Spleen (tissue), 11 donors: ENCODE results near the gene PAPOLB. TPM values are rescaled to one million over a fixed set of nuclear protein-coding genes. Genes with fewer than 3 reads are reported as not detected.

Source experiments
- DNase-seq: peaks from one replicate; pipeline ENCODE4 v3.0.0-alpha.2; 2020
- H3K27ac ChIP-seq, 8 donors: fragments of 200-600 bp; sonication (generic) in 7 of 8; 1 replicate in 4 of 8; 2 replicates in 4 of 8; pipeline versions ENCODE4 v1.5.0 to v1.8.0; 2016 to 2021; ENCODE audit warnings: inconsistent platforms in 4 of 8, mild to moderate bottlenecking in 4 of 8, moderate library complexity in 1 of 8
- H3K27me3 ChIP-seq, 7 donors: fragments of 200-600 bp; sonication (generic) in 6 of 7; replicated peaks in 1 of 7; 1 replicate in 4 of 7; 2 replicates in 3 of 7; pipeline versions ENCODE4 v1.5.0 to v1.8.0; 2016 to 2021; ENCODE audit warnings: inconsistent platforms in 3 of 7, mild to moderate bottlenecking in 1 of 7
- H3K36me3 ChIP-seq, 6 donors: fragments of 200-600 bp; sonication (generic) in 5 of 6; 1 replicate in 4 of 6; 2 replicates in 2 of 6; pipeline versions ENCODE4 v1.5.0 to v1.8.0; 2016 to 2021; ENCODE audit warnings: inconsistent platforms in 2 of 6
- H3K4me1 ChIP-seq, 6 donors: fragments of 200-600 bp; sonication (generic) in 5 of 6; 1 replicate in 3 of 6; 2 replicates in 3 of 6; pipeline versions ENCODE4 v1.5.0 to v1.8.0; 2016 to 2021; ENCODE audit warnings: inconsistent platforms in 3 of 6
- H3K4me3 ChIP-seq, 8 donors: fragments of 200-600 bp; sonication (generic) in 7 of 8; 1 replicate in 4 of 8; 2 replicates in 4 of 8; pipeline versions ENCODE4 v1.5.0 to v1.8.0; 2016 to 2021; ENCODE audit warnings: inconsistent platforms in 4 of 8, mild to moderate bottlenecking in 4 of 8, moderate library complexity in 2 of 8
- H3K9me3 ChIP-seq, 8 donors: fragments of 200-600 bp; sonication (generic) in 7 of 8; 1 replicate in 4 of 8; 2 replicates in 4 of 8; pipeline versions ENCODE4 v1.5.0 to v1.8.0; 2016 to 2021; ENCODE audit warnings: inconsistent platforms in 4 of 8
- CTCF ChIP-seq, 11 experiments: fragments of 200-600 bp in 7 of 11; fragments of 450-650 bp in 4 of 11; sonication (generic) in 4 of 11; IDR thresholded peaks in 8 of 11; conservative IDR thresholded peaks in 3 of 11; 1 replicate in 7 of 11; 2 replicates in 4 of 11; pipeline versions ENCODE4 v1.4.0 to v1.8.0; 2016 to 2021; ENCODE audit warnings: antibody characterized with exemption in 11 of 11, inconsistent platforms in 4 of 11, mild to moderate bottlenecking in 1 of 11
- POLR2A ChIP-seq, 3 donors: fragments of 450-650 bp; IDR thresholded peaks; one replicate each; pipeline ENCODE4 v1.5.1; 2017; ENCODE audit warnings: antibody characterized with exemption in 3 of 3, mild to moderate bottlenecking in 1 of 3
- POLR2AphosphoS5 ChIP-seq, 3 donors: sonication (generic); formaldehyde crosslinking; IDR thresholded peaks; one replicate each; pipeline ENCODE4 v1.5.1; 2017; ENCODE audit warnings: antibody characterized with exemption in 3 of 3
- WGBS, 5 donors: extraction: QIAGEN DNeasy Blood & Tissue Kit in 3 of 5; methylation state at CpG; one replicate each; pipeline versions ENCODE4 v1.1.5 to v1.1.7; 2013 to 2018; 5-methylcytosine and 5-hydroxymethylcytosine counted together
- intact Hi-C: fragments of 100-400 bp; cut with DNase I; formaldehyde crosslinking; loops from one replicate; pipeline ENCODE4 v1.15.0; 2023; ENCODE audit warnings: low total_unique reads
- polyA plus RNA-seq, 3 donors: library from polyadenylated mRNA; stranded (reverse); fragments of 200-250 nt; gene quantifications; one replicate each; pipeline ENCODE4 v1.2.1, GENCODE V29; 2013
- total RNA-seq, 7 donors: library from RNA; depleted of rRNA in 3 of 7; stranded (reverse); fragments of >200 nt in 3 of 7; fragmentation: NEBNext Ultra II Directional in 4 of 7; extraction: Animal tissue kit (Norgen Biotek cat#: 25700) in 4 of 7; gene quantifications; one replicate each; pipeline versions ENCODE4 v1.1.0 to v1.2.1, GENCODE V29; 2016 to 2021
- donor health status: healthy with polysubstance abuse.
- donor health status: DM: no; HTN: no; CAD: no; lungs with moderate emphysema.
- donor health status: DM: no; HTN: no; CAD: no.
- donor health status: Bipolar disorder and iron deficiency.
- donor health status: healthy.
- donor health status: DM: no; HTN: no; CAD: no.
- donor health status: DM: yes; HTN: yes; CAD: no.

Gene PAPOLB
- total and polyA plus RNA-seq, 10 donors, result 0.15 to 0.34 (median 0.26) TPM; not detected in 7

- no peak for TF ChIP-seq POLR2AphosphoS5 (IDR thresholded peaks at IDR 0.05)
- no peak for TF ChIP-seq CTCF (IDR thresholded peaks at IDR 0.05 in 8 of 11, conservative IDR thresholded peaks at IDR 0.05 in 3 of 11)
- no peak for TF ChIP-seq POLR2A (IDR thresholded peaks at IDR 0.05)
- H3K27me3 ChIP-seq, result peaks cover 0 to 85% (median 22%) of the 10 kb centered on the region in 7 donors
- intact Hi-C loops, result no loop called here
- H3K4me3 ChIP-seq, result no peak overlapping the region
- H3K4me1 ChIP-seq, result peaks cover 0 to 26% (median 16%) of the 10 kb centered on the region in 6 donors
- WGBS, 5 donors, result 73 to 83% (median 80%) methylated on average over 9 to 10 of the region's 10 CpGs
- H3K36me3 ChIP-seq, result no peaks in the 10 kb centered on the region
- H3K27ac ChIP-seq, result no peak overlapping the region
- peaks cover 0 to 4% (median 0%) of the 10 kb centered on the region in 8 donors for H3K9me3 ChIP-seq
- no peak for DNase-seq
Measured at GRCh38 chr7:4880218-4880617, 18.4 kb upstream of the PAPOLB start.

GRCh38 chr7:4879396-4880081 lies 17.7 kb upstream of the PAPOLB start:
- no peak for DNase-seq
- Histone ChIP-seq H3K27ac (no peak overlapping the region), H3K4me3 (no peak overlapping the region), H3K27me3 (peaks cover 0 to 78% (median 22%) of the 10 kb centered on the region in 7 donors), H3K4me1 (peaks cover 0 to 26% (median 16%) of the 10 kb centered on the region in 6 donors), H3K36me3 (no peaks in the 10 kb centered on the region), H3K9me3 (peaks cover 0 to 4% (median 0%) of the 10 kb centered on the region in 8 donors)
- no peak for TF ChIP-seq POLR2AphosphoS5 (IDR thresholded peaks at IDR 0.05)
- TF ChIP-seq CTCF (IDR thresholded peaks at IDR 0.05 in 8 of 11, conservative IDR thresholded peaks at IDR 0.05 in 3 of 11), result no peak
- TF ChIP-seq POLR2A (IDR thresholded peaks at IDR 0.05), result no peak
- 76 to 85% (median 84%) methylated on average over 25 to 27 of the region's 27 CpGs for WGBS, 5 donors
- intact Hi-C loops, result no loop called here

- no peaks in the 10 kb centered on the region for H3K36me3 ChIP-seq
- TF ChIP-seq CTCF (IDR thresholded peaks at IDR 0.05 in 8 of 11, conservative IDR thresholded peaks at IDR 0.05 in 3 of 11), result no peak
- no peak for TF ChIP-seq POLR2A (IDR thresholded peaks at IDR 0.05)
- TF ChIP-seq POLR2AphosphoS5 (IDR thresholded peaks at IDR 0.05), result no peak
- H3K27me3 ChIP-seq, result peaks cover 0 to 77% (median 16%) of the 10 kb centered on the region in 7 donors
- 84 to 92% (median 88%) methylated on average over 33 to 45 of the region's 45 CpGs for WGBS, 5 donors
- H3K4me1 ChIP-seq, result peaks cover 0 to 20% (median 15%) of the 10 kb centered on the region in 6 donors
- DNase-seq, result no peak
- no peak overlapping the region for H3K4me3 ChIP-seq
- no peak overlapping the region for H3K27ac ChIP-seq
- H3K9me3 ChIP-seq, result peaks cover 0 to 2% (median 0%) of the 10 kb centered on the region in 8 donors
- intact Hi-C loops, result no loop called here
Measured at GRCh38 chr7:4878336-4879335, 16.8 kb upstream of the PAPOLB start.
